SU-DHL-6 (cell line): ENCODE measurements around the gene APOL4.

Experiments
- CTCF ChIP-seq: fragments of 200-600 bp; sonication (generic); IDR thresholded peaks from one replicate; pipeline ENCODE4 v1.5.1; 2017; ENCODE audit warnings: antibody characterized with exemption, mild to moderate bottlenecking, low read length, moderate library complexity; ENCODE audit not compliant: insufficient read depth, poor library complexity, severe bottlenecking
- EZH2phosphoT487 ChIP-seq: fragments of 200-600 bp; sonication (generic), shearing (Covaris generic); conservative IDR thresholded peaks from 2 replicates; pipeline ENCODE4 v1.6.1; 2018; ENCODE audit warnings: mild to moderate bottlenecking, antibody characterized with exemption, low read length, moderate library complexity, mixed read lengths

GRCh38 chr22:36182056-36182455 lies 19.6 kb downstream of the APOL4 start:
- TF ChIP-seq CTCF = no peak
- TF ChIP-seq EZH2phosphoT487 = no peak
